ENCODE data around the gene CCDC146.
"Not testable (repeated sequence)": the region's sequence is repeated elsewhere in the genome, so short reads cannot be mapped to it uniquely, and the experiment has no call there.

The CCDC146 gene

DNA sequence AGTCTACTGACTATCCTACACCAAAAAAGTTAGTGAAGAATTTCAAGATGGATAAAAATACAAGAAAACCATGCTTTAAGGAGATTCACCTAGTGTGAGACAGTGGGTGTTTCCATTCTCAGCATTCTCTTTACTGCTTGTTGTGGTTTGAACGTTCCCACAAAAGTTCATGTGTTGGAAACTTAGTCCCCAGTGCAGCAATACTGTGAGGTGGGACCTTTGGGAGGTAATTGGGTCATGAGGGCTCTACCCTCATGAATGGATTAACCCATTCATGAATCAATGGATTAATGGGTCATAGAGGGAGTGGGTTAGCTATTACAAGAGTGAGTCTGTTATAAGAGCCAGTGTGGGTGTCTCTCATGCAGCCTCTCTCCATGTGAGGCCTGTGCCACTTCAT is 21.2 kb upstream of the CCDC146 start:
- not testable (repeated sequence) for H3K36me3 ChIP-seq (ENCODE audit: control insufficient read depth in 2 of 2, insufficient read depth in 2 of 2, low read length in 2 of 2); H3K9me3 ChIP-seq (ENCODE audit: control insufficient read depth in 2 of 2, low read length in 2 of 2); H3K4me1 ChIP-seq (ENCODE audit: control insufficient read depth in 2 of 2, insufficient read depth in 2 of 2, low read length in 2 of 2); H3K27me3 ChIP-seq (ENCODE audit: control insufficient read depth in 2 of 2, insufficient read depth in 2 of 2, low read length in 2 of 2); H3K9ac ChIP-seq (ENCODE audit: low read depth in 1 of 2, low read length in 2 of 2); H3K4me3 ChIP-seq (ENCODE audit: low read length in 2 of 2); H3K27ac ChIP-seq (ENCODE audit: low read depth in 2 of 2, low read length in 2 of 2)

DNA sequence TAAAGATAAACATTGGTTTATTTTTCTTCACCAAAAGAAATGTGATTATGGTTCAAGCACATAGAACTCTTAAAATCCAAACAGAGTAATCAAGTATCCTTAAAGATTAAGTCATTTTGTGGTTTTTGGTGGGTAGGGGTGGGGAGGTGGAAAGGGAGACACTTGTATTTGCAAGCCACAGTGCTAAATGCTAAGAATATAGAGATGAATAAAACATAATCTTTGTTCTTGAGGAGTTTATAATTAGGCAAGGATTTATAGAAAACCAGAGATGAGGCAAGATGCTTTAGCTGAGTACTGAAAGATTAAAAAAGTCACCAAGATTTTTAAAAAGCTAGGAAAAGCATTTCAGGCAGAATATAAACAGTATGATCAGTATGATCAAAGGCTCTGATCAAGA is 19.7 kb upstream of the CCDC146 start:
- H3K36me3 ChIP-seq (ENCODE audit: control insufficient read depth in 2 of 2, insufficient read depth in 2 of 2, low read length in 2 of 2); H3K4me1 ChIP-seq (ENCODE audit: control insufficient read depth in 2 of 2, insufficient read depth in 2 of 2, low read length in 2 of 2); H3K27ac ChIP-seq (ENCODE audit: low read depth in 2 of 2, low read length in 2 of 2); H3K27me3 ChIP-seq (ENCODE audit: control insufficient read depth in 2 of 2, insufficient read depth in 2 of 2, low read length in 2 of 2); H3K9me3 ChIP-seq (ENCODE audit: control insufficient read depth in 2 of 2, low read length in 2 of 2); H3K9ac ChIP-seq (ENCODE audit: low read depth in 1 of 2, low read length in 2 of 2); H3K4me3 ChIP-seq (ENCODE audit: low read length in 2 of 2): not testable (repeated sequence)

DNA sequence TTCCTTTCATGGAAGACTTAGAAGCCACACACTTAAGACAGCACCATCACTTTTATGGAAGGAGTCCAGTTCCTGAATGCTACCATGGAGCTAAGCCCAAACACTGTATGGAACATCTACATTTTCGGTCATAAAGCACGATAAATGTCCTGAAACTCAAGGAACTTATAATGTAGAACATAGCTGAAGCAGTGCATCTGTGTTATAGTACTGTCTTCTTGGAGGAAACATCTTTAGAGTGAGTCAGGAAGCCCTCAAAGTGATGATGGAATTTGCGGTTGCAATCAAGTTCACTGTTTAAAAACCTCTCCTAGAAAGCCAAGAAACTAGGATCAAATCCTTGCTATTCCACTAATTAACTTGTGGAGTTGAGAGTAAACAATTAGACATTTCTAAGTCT is 16.5 kb upstream of the CCDC146 start:
- not testable (repeated sequence) for H3K36me3 ChIP-seq (ENCODE audit: control insufficient read depth in 2 of 2, insufficient read depth in 2 of 2, low read length in 2 of 2); H3K27ac ChIP-seq (ENCODE audit: low read depth in 2 of 2, low read length in 2 of 2); H3K9me3 ChIP-seq (ENCODE audit: control insufficient read depth in 2 of 2, low read length in 2 of 2); H3K4me3 ChIP-seq (ENCODE audit: low read length in 2 of 2); H3K9ac ChIP-seq (ENCODE audit: low read depth in 1 of 2, low read length in 2 of 2); H3K27me3 ChIP-seq (ENCODE audit: control insufficient read depth in 2 of 2, insufficient read depth in 2 of 2, low read length in 2 of 2); H3K4me1 ChIP-seq (ENCODE audit: control insufficient read depth in 2 of 2, insufficient read depth in 2 of 2, low read length in 2 of 2)

DNA sequence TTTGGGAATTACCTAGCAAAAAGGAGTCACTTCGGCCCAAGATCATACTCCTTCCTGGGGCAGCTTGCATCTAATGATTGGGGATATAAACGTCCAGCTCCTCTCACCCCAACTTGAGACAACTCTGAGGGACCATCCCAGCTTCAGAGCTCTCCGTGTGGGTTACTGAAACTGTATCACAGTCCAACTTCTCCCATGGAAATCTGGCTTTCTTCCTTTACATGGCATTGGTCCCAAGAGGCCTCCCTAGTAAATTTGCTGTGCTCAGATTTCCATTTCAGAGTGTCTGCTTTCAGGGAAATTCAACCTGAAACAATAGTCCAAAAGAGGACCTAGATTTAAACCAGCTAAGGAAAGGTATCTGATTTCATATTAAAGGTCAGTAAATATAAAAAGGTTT is 14.8 kb upstream of the CCDC146 start:
- not testable (repeated sequence) for H3K27me3 ChIP-seq (ENCODE audit: control insufficient read depth in 2 of 2, insufficient read depth in 2 of 2, low read length in 2 of 2); H3K4me3 ChIP-seq (ENCODE audit: low read length in 2 of 2); H3K27ac ChIP-seq (ENCODE audit: low read depth in 2 of 2, low read length in 2 of 2); H3K4me1 ChIP-seq (ENCODE audit: control insufficient read depth in 2 of 2, insufficient read depth in 2 of 2, low read length in 2 of 2); H3K9ac ChIP-seq (ENCODE audit: low read depth in 1 of 2, low read length in 2 of 2); H3K9me3 ChIP-seq (ENCODE audit: control insufficient read depth in 2 of 2, low read length in 2 of 2); H3K36me3 ChIP-seq (ENCODE audit: control insufficient read depth in 2 of 2, insufficient read depth in 2 of 2, low read length in 2 of 2)

DNA sequence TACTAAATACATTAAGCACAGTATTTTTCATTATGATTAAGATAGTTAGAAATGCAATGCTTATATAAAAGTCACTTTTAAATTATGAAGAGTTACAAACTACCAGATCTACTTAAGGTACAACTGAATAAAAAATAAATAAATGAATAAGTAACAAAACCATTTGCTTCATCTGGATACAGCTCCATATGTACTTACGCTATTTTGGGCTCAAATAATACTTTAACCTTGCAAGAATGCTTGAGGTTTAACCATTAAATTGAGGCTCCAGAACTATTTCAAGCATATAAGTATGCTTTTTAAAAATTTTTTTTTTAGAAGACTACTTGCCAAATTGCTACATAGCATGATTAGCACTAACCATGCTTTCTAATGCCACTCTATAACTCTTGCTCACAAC is 14.1 kb upstream of the CCDC146 start:
- H3K36me3 ChIP-seq (ENCODE audit: control insufficient read depth in 2 of 2, insufficient read depth in 2 of 2, low read length in 2 of 2); H3K9me3 ChIP-seq (ENCODE audit: control insufficient read depth in 2 of 2, low read length in 2 of 2); H3K9ac ChIP-seq (ENCODE audit: low read depth in 1 of 2, low read length in 2 of 2); H3K4me3 ChIP-seq (ENCODE audit: low read length in 2 of 2); H3K27me3 ChIP-seq (ENCODE audit: control insufficient read depth in 2 of 2, insufficient read depth in 2 of 2, low read length in 2 of 2); H3K4me1 ChIP-seq (ENCODE audit: control insufficient read depth in 2 of 2, insufficient read depth in 2 of 2, low read length in 2 of 2); H3K27ac ChIP-seq (ENCODE audit: low read depth in 2 of 2, low read length in 2 of 2): not testable (repeated sequence)

DNA sequence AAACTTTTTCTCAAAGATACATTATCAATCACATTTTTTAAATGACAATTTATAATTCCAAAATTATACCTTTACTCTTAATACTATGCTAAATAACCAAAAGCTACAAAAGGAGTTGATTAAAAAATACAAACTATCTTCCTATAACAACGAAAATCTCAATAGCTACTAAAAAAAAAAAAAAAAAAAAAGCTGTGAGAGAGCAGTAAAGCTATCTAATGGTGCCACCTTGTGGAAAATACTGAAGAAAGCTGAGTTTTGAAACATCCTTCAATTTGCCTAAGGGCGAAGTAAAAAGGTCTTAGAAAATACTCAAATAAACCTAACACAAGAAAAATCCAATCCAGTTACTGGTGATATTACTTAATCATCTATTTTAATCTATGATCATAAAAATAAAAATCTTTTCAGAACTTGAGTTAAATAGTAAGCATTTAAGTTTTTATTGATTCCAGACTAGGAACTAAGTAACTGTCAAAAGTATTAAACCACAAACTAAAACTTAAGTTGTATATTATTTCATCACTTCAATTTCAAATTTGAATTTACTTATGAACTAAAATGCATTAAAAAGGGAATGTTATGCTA is 9.6 kb upstream of the CCDC146 start:
- not testable (repeated sequence) for H3K36me3 ChIP-seq (ENCODE audit: control insufficient read depth in 2 of 2, insufficient read depth in 2 of 2, low read length in 2 of 2); H3K9ac ChIP-seq (ENCODE audit: low read depth in 1 of 2, low read length in 2 of 2); H3K4me1 ChIP-seq (ENCODE audit: control insufficient read depth in 2 of 2, insufficient read depth in 2 of 2, low read length in 2 of 2); H3K27me3 ChIP-seq (ENCODE audit: control insufficient read depth in 2 of 2, insufficient read depth in 2 of 2, low read length in 2 of 2); H3K9me3 ChIP-seq (ENCODE audit: control insufficient read depth in 2 of 2, low read length in 2 of 2); H3K27ac ChIP-seq (ENCODE audit: low read depth in 2 of 2, low read length in 2 of 2); H3K4me3 ChIP-seq (ENCODE audit: low read length in 2 of 2)

DNA sequence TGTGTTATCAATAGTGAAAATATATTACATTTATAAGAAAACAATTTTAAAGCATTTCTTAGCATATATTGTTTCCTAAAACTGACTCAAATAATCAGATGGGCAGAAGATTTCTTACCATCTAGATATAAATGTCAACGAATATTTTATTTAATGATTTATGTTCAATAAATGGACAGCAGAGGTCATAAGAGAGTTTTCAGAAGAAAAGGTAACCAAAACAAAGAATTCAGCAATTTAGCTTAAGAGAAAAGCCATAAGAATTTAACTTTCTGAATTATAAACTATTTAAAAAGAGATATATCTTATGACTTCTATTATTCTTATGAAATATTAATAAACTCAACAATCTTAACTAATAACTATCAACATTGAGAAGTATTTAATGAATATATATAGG is 3.1 kb downstream of the CCDC146 start:
- not testable (repeated sequence) for H3K36me3 ChIP-seq (ENCODE audit: control insufficient read depth in 2 of 2, insufficient read depth in 2 of 2, low read length in 2 of 2); H3K27ac ChIP-seq (ENCODE audit: low read depth in 2 of 2, low read length in 2 of 2); H3K4me1 ChIP-seq (ENCODE audit: control insufficient read depth in 2 of 2, insufficient read depth in 2 of 2, low read length in 2 of 2); H3K9ac ChIP-seq (ENCODE audit: low read depth in 1 of 2, low read length in 2 of 2); H3K9me3 ChIP-seq (ENCODE audit: control insufficient read depth in 2 of 2, low read length in 2 of 2); H3K4me3 ChIP-seq (ENCODE audit: low read length in 2 of 2); H3K27me3 ChIP-seq (ENCODE audit: control insufficient read depth in 2 of 2, insufficient read depth in 2 of 2, low read length in 2 of 2)

DNA sequence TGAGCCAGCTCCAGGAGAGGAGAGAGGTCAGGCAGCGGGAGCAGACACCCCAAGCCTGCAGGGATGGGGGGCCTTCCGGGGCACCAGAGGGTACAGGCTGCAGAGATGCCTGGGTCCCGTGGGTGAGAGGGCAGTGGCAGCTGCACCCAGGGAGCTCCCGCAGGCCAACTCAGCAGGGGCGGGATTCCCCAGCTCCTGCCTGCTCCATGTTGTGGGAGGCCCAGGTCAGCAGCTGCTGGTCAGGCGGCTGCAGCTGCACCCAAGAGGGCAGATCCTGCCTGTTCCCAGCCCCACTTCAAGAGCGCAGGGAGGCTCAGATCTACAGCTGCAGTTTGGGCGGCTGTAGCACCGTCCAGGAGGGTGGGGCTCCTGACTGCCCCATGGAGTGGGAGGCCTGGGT is 4.6 kb downstream of the CCDC146 start:
- H3K27ac ChIP-seq (ENCODE audit: low read depth in 2 of 2, low read length in 2 of 2); H3K4me1 ChIP-seq (ENCODE audit: control insufficient read depth in 2 of 2, insufficient read depth in 2 of 2, low read length in 2 of 2); H3K36me3 ChIP-seq (ENCODE audit: control insufficient read depth in 2 of 2, insufficient read depth in 2 of 2, low read length in 2 of 2); H3K27me3 ChIP-seq (ENCODE audit: control insufficient read depth in 2 of 2, insufficient read depth in 2 of 2, low read length in 2 of 2); H3K9ac ChIP-seq (ENCODE audit: low read depth in 1 of 2, low read length in 2 of 2); H3K4me3 ChIP-seq (ENCODE audit: low read length in 2 of 2); H3K9me3 ChIP-seq (ENCODE audit: control insufficient read depth in 2 of 2, low read length in 2 of 2): not testable (repeated sequence)

DNA sequence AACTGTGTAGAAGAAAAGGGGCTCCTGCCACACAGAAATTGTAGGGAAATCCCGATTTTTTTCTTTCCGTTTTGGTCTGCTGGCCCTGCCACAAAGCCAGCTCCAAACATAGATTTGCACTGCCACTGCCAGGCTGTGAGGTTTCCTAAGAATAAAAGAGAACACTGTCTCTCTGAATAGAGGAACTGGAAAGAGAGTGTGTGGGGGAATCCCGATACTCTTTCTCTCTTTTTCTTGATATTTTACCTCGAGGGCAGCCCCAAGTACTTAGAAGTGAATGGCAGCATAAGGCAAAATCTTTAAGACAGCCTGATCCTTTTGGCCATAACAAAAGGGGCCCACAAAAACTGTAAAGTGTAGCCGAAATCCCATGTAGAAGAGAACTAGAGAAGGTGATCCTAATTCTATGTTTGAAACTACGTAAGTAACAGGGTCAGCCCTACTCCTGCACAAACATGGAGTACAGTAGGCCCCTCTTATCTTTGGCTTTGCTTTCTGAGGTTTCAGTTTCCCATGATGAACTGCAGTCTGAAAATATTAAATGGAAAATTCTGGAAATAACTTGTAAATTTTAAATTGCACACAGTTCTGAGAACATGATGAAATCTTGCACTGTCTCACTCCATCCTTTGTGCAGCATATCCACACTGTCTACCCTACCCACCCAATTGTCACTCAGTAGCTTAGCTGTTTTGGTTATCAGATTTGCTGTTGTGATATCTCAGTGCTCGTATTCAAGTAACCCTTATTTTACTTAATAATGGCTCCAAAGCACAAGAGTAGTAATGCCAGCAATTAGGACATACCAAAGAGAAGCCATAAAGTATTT is 6.4 kb downstream of the CCDC146 start:
- H3K27ac ChIP-seq (ENCODE audit: low read depth in 2 of 2, low read length in 2 of 2); H3K9me3 ChIP-seq (ENCODE audit: control insufficient read depth in 2 of 2, low read length in 2 of 2); H3K36me3 ChIP-seq (ENCODE audit: control insufficient read depth in 2 of 2, insufficient read depth in 2 of 2, low read length in 2 of 2); H3K4me1 ChIP-seq (ENCODE audit: control insufficient read depth in 2 of 2, insufficient read depth in 2 of 2, low read length in 2 of 2); H3K9ac ChIP-seq (ENCODE audit: low read depth in 1 of 2, low read length in 2 of 2); H3K27me3 ChIP-seq (ENCODE audit: control insufficient read depth in 2 of 2, insufficient read depth in 2 of 2, low read length in 2 of 2); H3K4me3 ChIP-seq (ENCODE audit: low read length in 2 of 2): not testable (repeated sequence)

DNA sequence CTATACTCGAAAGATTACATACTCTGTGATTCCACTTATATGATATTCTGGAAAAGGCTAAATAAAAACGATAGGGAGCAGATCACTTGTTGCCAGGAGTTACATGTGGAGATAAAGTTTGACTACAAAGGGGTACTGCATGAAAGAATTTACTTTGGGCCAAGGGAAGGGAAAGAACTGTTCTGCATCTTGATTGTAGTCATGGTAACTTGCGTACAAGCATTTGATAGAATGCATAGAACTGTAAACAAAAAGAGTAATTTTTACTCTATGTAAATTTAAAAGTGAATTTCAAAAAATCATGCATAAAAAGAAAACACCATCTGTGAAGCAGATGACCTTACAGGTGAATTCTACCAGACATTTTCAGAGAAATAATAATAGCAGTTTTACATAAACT is 9.4 kb downstream of the CCDC146 start:
- not testable (repeated sequence) for H3K4me3 ChIP-seq (ENCODE audit: low read length in 2 of 2); H3K36me3 ChIP-seq (ENCODE audit: control insufficient read depth in 2 of 2, insufficient read depth in 2 of 2, low read length in 2 of 2); H3K9ac ChIP-seq (ENCODE audit: low read depth in 1 of 2, low read length in 2 of 2)

DNA sequence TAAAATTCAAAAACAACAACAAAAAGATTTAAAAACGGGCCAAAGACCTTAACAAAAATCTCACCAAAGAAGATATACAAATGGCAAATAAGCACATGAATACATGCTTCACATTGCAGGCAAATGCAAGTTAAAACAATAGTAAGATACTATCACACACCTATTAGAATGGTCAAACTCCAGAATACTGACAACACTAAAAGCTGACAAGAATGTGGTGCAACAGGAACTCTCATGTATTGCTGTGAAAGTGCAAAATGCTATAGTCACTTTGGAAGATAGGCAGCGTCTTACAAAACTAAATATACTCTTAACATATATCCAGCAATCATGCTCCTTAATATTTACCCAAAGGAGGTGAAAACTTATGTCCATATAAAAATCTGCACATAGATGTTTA is 16.3 kb downstream of the CCDC146 start:
- H3K9ac ChIP-seq (ENCODE audit: low read depth in 1 of 2, low read length in 2 of 2); H3K27me3 ChIP-seq (ENCODE audit: control insufficient read depth in 2 of 2, insufficient read depth in 2 of 2, low read length in 2 of 2); H3K9me3 ChIP-seq (ENCODE audit: control insufficient read depth in 2 of 2, low read length in 2 of 2); H3K4me3 ChIP-seq (ENCODE audit: low read length in 2 of 2); H3K36me3 ChIP-seq (ENCODE audit: control insufficient read depth in 2 of 2, insufficient read depth in 2 of 2, low read length in 2 of 2); H3K4me1 ChIP-seq (ENCODE audit: control insufficient read depth in 2 of 2, insufficient read depth in 2 of 2, low read length in 2 of 2); H3K27ac ChIP-seq (ENCODE audit: low read depth in 2 of 2, low read length in 2 of 2): not testable (repeated sequence)

More for the DNA sequence above, 9.4 kb downstream of the CCDC146 start:
- H3K27ac ChIP-seq (ENCODE audit: low read depth in 2 of 2, low read length in 2 of 2); H3K9me3 ChIP-seq (ENCODE audit: control insufficient read depth in 2 of 2, low read length in 2 of 2); H3K4me1 ChIP-seq (ENCODE audit: control insufficient read depth in 2 of 2, insufficient read depth in 2 of 2, low read length in 2 of 2); H3K27me3 ChIP-seq (ENCODE audit: control insufficient read depth in 2 of 2, insufficient read depth in 2 of 2, low read length in 2 of 2): not testable (repeated sequence)
